SK-N-SH (cell line): ENCODE measurements around the gene PPL. TPM values are rescaled to one million over a fixed set of nuclear protein-coding genes. Genes with fewer than 3 reads are reported as not detected.

Source experiments
- CTCF ChIA-PET: fragments of 300-600, 350-600 bp; formaldehyde crosslinking; extraction: SDS; loops from one replicate; lab custom pipeline; 2021; lab: Yijun Ruan, JAX
- POLR2A ChIA-PET: fragments of 350-600 bp; sonication (Branson Sonifier 250); formaldehyde crosslinking; extraction: SDS; loops from one replicate; lab custom pipeline; 2020; ENCODE audit warnings: antibody characterized with exemption, inconsistent platforms; lab: Yijun Ruan, JAX
- DNase-seq: peaks from one replicate; pipeline ENCODE4 v3.0.0; 2012
- H2AFZ ChIP-seq: fragments of 200-600 bp; sonication (generic); 2 replicates; pipeline ENCODE4 v1.8.1; 2016; ENCODE audit warnings: antibody characterized with exemption, mild to moderate bottlenecking, low read depth
- H3F3A ChIP-seq: fragments of 200-600 bp; sonication (generic); replicated peaks from 2 replicates; pipeline ENCODE3; 2016; ENCODE audit warnings: antibody characterized with exemption, mild to moderate bottlenecking; ENCODE audit not compliant: insufficient read depth
- H3K27ac ChIP-seq, 2 experiments: fragments of 200-500 bp in 1 of 2; fragments of 200-600 bp in 1 of 2; sonication (Bioruptor generic) in 1 of 2; sonication (generic), shearing (Covaris generic) in 1 of 2; 2 replicates each; pipeline versions ENCODE4 v1.5.1 to v1.6.1; 2014 to 2016; ENCODE audit warnings: low read depth in 2 of 2, inconsistent platforms in 1 of 2, low read length in 1 of 2, mild to moderate bottlenecking in 1 of 2, mixed read lengths in 1 of 2
- H3K27me3 ChIP-seq: fragments of 200-600 bp; sonication (generic), shearing (Covaris generic); 2 replicates; pipeline ENCODE4 v1.6.1; 2016; ENCODE audit warnings: mixed run types; ENCODE audit not compliant: insufficient read depth
- H3K36me3 ChIP-seq, 2 experiments: fragments of 200-500 bp in 1 of 2; fragments of 200-600 bp in 1 of 2; sonication (Bioruptor generic) in 1 of 2; sonication (generic) in 1 of 2; replicated peaks in 1 of 2; 2 replicates each; pipeline versions ENCODE3 to v1.5.1; 2014 to 2016; ENCODE audit warnings: low read length in 1 of 2, mild to moderate bottlenecking in 1 of 2; ENCODE audit not compliant: insufficient read depth in 2 of 2, control insufficient read depth in 1 of 2
- H3K4me1 ChIP-seq, 2 experiments: fragments of 200-500 bp in 1 of 2; fragments of 200-600 bp in 1 of 2; sonication (Bioruptor generic) in 1 of 2; sonication (generic), shearing (Covaris generic) in 1 of 2; 2 replicates each; pipeline versions ENCODE4 v1.5.1 to v1.6.1; 2014 to 2016; ENCODE audit warnings: low read depth in 1 of 2, low read length in 1 of 2, mixed run types in 1 of 2; ENCODE audit not compliant: insufficient read depth in 2 of 2, control insufficient read depth in 1 of 2
- H3K4me2 ChIP-seq: fragments of 200-600 bp; sonication (generic), shearing (Covaris generic); 2 replicates; pipeline ENCODE4 v1.6.1; 2017; ENCODE audit warnings: mixed run types
- H3K4me3 ChIP-seq, 2 experiments: fragments of 200-500 bp in 1 of 2; fragments of 200-600 bp in 1 of 2; sonication (Bioruptor generic) in 1 of 2; sonication (generic), shearing (Covaris generic) in 1 of 2; 2 replicates each; pipeline versions ENCODE4 v1.5.1 to v1.8.1; 2014 to 2016; ENCODE audit warnings: low read depth in 2 of 2, inconsistent platforms in 1 of 2, low read length in 1 of 2, mild to moderate bottlenecking in 1 of 2, mixed read lengths in 1 of 2, moderate library complexity in 1 of 2
- H3K79me2 ChIP-seq: fragments of 200-600 bp; sonication (generic); 2 replicates; pipeline ENCODE4 v1.8.1; 2017; ENCODE audit warnings: mild to moderate bottlenecking; ENCODE audit not compliant: insufficient read depth
- H3K9ac ChIP-seq: fragments of 200-600 bp; sonication (generic); 2 replicates; pipeline ENCODE4 v1.6.1; 2017; ENCODE audit warnings: mixed run types
- H3K9me2 ChIP-seq: fragments of 200-600 bp; sonication (generic); 2 replicates; pipeline ENCODE4 v1.6.1; 2017; ENCODE audit warnings: mixed run types
- H3K9me3 ChIP-seq: fragments of 200-600 bp; sonication (generic); 2 replicates; pipeline ENCODE4 v1.6.1; 2017; ENCODE audit warnings: mixed run types, mild to moderate bottlenecking, moderate library complexity
- H4K20me1 ChIP-seq: fragments of 200-600 bp; sonication (generic); 2 replicates; pipeline ENCODE4 v1.6.1; 2017; ENCODE audit warnings: mild to moderate bottlenecking, mixed run types; ENCODE audit not compliant: insufficient read depth
- CHD2 ChIP-seq: fragments of 150-350 bp; IDR thresholded peaks from 2 replicates; pipeline ENCODE4 v1.6.1; 2018; ENCODE audit warnings: low read length; ENCODE audit not compliant: partially characterized antibody
- ELF1 ChIP-seq: IDR thresholded peaks from 2 replicates; pipeline ENCODE4 v1.4.0; 2012
- EP300 ChIP-seq, 2 experiments: IDR thresholded peaks; 2 replicates each; pipeline versions ENCODE4 v1.4.0 to v1.6.1; 2012; ENCODE audit warnings: borderline replicate concordance in 1 of 2, low read depth in 1 of 2, low read length in 1 of 2
- EZH2phosphoT487 ChIP-seq: fragments of 200-600 bp; sonication (generic); IDR thresholded peaks from 2 replicates; pipeline ENCODE4 v1.6.1; 2017; ENCODE audit warnings: low read depth, mixed run types, mild to moderate bottlenecking, antibody characterized with exemption, moderate library complexity, borderline replicate concordance
- FOSL2 ChIP-seq: IDR thresholded peaks from 2 replicates; pipeline ENCODE4 v1.4.0; 2012; ENCODE audit warnings: low read depth, mild to moderate bottlenecking, moderate library complexity, borderline replicate concordance
- FOXM1 ChIP-seq: IDR thresholded peaks from 2 replicates; pipeline ENCODE4 v1.4.0; 2012; ENCODE audit warnings: low read depth, mild to moderate bottlenecking
- GABPA ChIP-seq: IDR thresholded peaks from 2 replicates; pipeline ENCODE4 v1.4.0; 2012; ENCODE audit warnings: low read depth, mild to moderate bottlenecking
- GATA2 ChIP-seq: sonication (generic); formaldehyde crosslinking; IDR thresholded peaks from 2 replicates; pipeline ENCODE4 v1.5.0; 2020; ENCODE audit warnings: mild to moderate bottlenecking, missing genetic modification reagents
- IRF3 ChIP-seq: fragments of 150-350 bp; IDR thresholded peaks from 2 replicates; pipeline ENCODE4 v1.6.1; 2016; ENCODE audit warnings: mild to moderate bottlenecking, low read depth, low read length
- JUND ChIP-seq: IDR thresholded peaks from 2 replicates; pipeline ENCODE4 v1.4.0; 2012
- MEF2A ChIP-seq: IDR thresholded peaks from 2 replicates; pipeline ENCODE4 v1.4.0; 2012; ENCODE audit warnings: low read depth, borderline replicate concordance
- MXI1 ChIP-seq: IDR thresholded peaks from 2 replicates; pipeline ENCODE4 v1.6.1; 2012; ENCODE audit warnings: mild to moderate bottlenecking, low read depth, low read length, improper control_type of control experiment
- NFIC ChIP-seq: IDR thresholded peaks from 2 replicates; pipeline ENCODE4 v1.4.0; 2012; ENCODE audit warnings: borderline replicate concordance
- POLR2AphosphoS5 ChIP-seq: IDR thresholded peaks from 2 replicates; pipeline ENCODE4 v1.6.1; 2012; ENCODE audit warnings: low read depth, low read length
- RAD21 ChIP-seq: IDR thresholded peaks from 2 replicates; pipeline ENCODE4 v1.6.1; 2012; ENCODE audit warnings: mild to moderate bottlenecking, low read length
- RCOR1 ChIP-seq: fragments of 150-350 bp; IDR thresholded peaks from 2 replicates; pipeline ENCODE4 v1.6.1; 2017; ENCODE audit warnings: antibody characterized with exemption, low read length
- REST ChIP-seq: IDR thresholded peaks from 2 replicates; pipeline ENCODE4 v1.6.1; 2012; ENCODE audit warnings: mild to moderate bottlenecking, low read depth, low read length, moderate library complexity
- RFX5 ChIP-seq: IDR thresholded peaks from 2 replicates; pipeline ENCODE4 v1.6.1; 2012; ENCODE audit warnings: mild to moderate bottlenecking, improper control_type of control experiment, low read length
- RXRA ChIP-seq: IDR thresholded peaks from 2 replicates; pipeline ENCODE4 v1.4.0; 2012; ENCODE audit warnings: low read depth, mild to moderate bottlenecking, borderline replicate concordance
- TAF1 ChIP-seq: IDR thresholded peaks from 2 replicates; pipeline ENCODE4 v1.6.1; 2012; ENCODE audit warnings: low read depth, mild to moderate bottlenecking, low read length, moderate library complexity, borderline replicate concordance
- TCF12 ChIP-seq: IDR thresholded peaks from 2 replicates; pipeline ENCODE4 v1.4.0; 2012
- TEAD4 ChIP-seq: IDR thresholded peaks from 2 replicates; pipeline ENCODE4 v1.4.0; 2012; ENCODE audit warnings: mild to moderate bottlenecking, borderline replicate concordance; ENCODE audit not compliant: insufficient read depth
- YY1 ChIP-seq: IDR thresholded peaks from 2 replicates; pipeline ENCODE4 v1.4.0; 2012; ENCODE audit warnings: low read depth, mild to moderate bottlenecking
- WGBS: methylation state at CpG from one replicate; pipeline ENCODE4 v1.1.6; 2017; ENCODE audit warnings: low lambda C conversion rate; 5-methylcytosine and 5-hydroxymethylcytosine counted together
- polyA plus RNA-seq, 3 experiments: library from polyadenylated mRNA; depleted of rRNA; stranded (reverse); fragments of >200 nt; gene quantifications; 2 replicates each; pipeline ENCODE4 v1.2.3, GENCODE V29; 2012
- TF ChIP-seq, protein P1 (sequence below): IDR thresholded peaks from 2 replicates; pipeline ENCODE4 v1.4.0; 2012; ENCODE audit warnings: low read depth
- TF ChIP-seq, protein P2 (sequence below): fragments of 150-350 bp; IDR thresholded peaks from 2 replicates; pipeline ENCODE4 v1.6.1; 2017; ENCODE audit warnings: antibody characterized with exemption, low read length, low read depth, borderline replicate concordance
- TF ChIP-seq, protein P3 (sequence below): fragments of 200-600 bp; sonication (generic); IDR thresholded peaks from 2 replicates; pipeline ENCODE4 v1.6.1; 2017; ENCODE audit warnings: antibody characterized with exemption, mild to moderate bottlenecking, moderate library complexity

The PPL gene
- polyA plus RNA-seq, 1 of the 3 experiments (the other 2 are of a cell fraction): 24.6 TPM

DNA sequence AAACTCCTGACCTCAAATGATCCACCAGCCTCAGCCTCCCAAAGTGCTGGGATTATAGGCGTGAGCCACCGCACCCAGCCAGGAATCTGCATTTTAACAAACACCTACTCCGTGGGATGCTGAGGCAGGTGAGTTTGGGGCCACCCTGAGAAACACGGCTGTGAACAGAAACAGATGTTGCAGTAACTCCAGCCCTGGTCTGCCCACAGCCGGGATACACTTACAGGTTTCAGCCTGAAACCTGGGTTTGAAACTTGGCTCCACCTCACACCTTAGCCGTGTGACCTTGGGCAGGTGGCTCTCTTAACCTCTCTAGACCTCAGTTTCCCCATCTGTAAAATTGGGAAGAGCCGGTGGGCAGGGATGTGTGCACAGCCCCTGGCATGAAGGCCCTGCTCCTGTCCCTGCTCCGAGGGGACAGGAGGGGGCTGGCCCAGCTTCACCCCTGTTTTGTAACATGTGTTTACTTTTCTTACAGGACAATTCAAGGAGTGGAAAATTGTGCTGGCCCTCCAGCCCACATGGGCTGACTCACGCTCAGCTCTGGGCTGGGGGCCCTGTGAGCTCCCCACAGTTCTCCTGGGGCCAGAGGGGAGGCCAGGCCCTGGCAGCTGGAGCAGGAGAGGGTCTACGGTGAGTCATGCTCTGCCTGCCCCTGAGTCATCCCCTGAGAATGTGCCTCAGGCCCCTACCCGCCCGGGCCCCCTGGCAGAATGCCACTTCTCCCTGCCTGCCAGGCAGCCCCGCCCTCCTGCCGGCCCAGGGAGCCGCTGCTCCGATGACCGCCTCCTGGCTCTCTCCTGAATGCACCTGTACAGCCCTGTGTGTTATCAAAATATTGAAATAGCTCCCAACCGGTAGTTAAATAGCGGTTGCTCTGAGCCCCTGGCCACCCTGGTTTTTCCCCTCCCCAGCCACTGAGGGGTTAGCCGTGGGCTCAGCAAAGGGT is 7.7 kb upstream of the PPL start:
- H3K79me2 ChIP-seq: no peaks in the 10 kb centered on the region
- ChIA-PET POLR2A (no interaction called here), CTCF (no interaction called here)
- peak overlapping the region; percentile 56; the same call in 1 of the 2 replicates for H3K9ac ChIP-seq
- H3F3A ChIP-seq: peaks cover 27% of the 10 kb centered on the region
- H3K4me2 ChIP-seq: peak overlapping the region; percentile 60
- H3K27me3 ChIP-seq: no peaks in the 10 kb centered on the region
- peak overlapping the region in 1 of 2 experiments; percentile 19; a peak in 1 of 4 replicates for H3K4me3 ChIP-seq
- no peaks in the 10 kb centered on the region for H3K9me3 ChIP-seq
- H3K9me2 ChIP-seq: no peaks in the 10 kb centered on the region
- DNase-seq: peak; percentile 64
- no peaks in the 10 kb centered on the region for H3K36me3 ChIP-seq
- WGBS: 36% methylated on average over 12 of the region's 20 CpGs
- peak overlapping the region; percentile 41 to 96; a peak in 3 of 4 replicates for H3K27ac ChIP-seq
- peaks cover 6 to 37% of the 10 kb centered on the region in 2 experiments; a peak in 3 of 4 replicates for H3K4me1 ChIP-seq
- H4K20me1 ChIP-seq: no peaks in the 10 kb centered on the region
- no peak overlapping the region for H2AFZ ChIP-seq
- TF ChIP-seq TCF12 (peak; percentile 94), CHD2 (no peak), JUND (peak; percentile 99), TAF1 (no peak), FOSL2 (peak; percentile 100), MEF2A (peak; percentile 50; the same call in 1 of the 2 replicates), ELF1 (no peak), TEAD4 (peak; percentile 97), GATA2 (no peak), RCOR1 (no peak), GABPA (no peak), YY1 (no peak), EZH2phosphoT487 (no peak), EP300 (IDR thresholded peaks at IDR 0.05; ENCODE audit: borderline replicate concordance in 1 of 2, low read depth in 1 of 2, low read length in 1 of 2) (peak; percentile 9 to 97; a peak in 2 of 4 replicates), RFX5 (no peak), IRF3 (no peak), RAD21 (no peak), RXRA (peak; percentile 94), FOXM1 (peak; percentile 59; the same call in 1 of the 2 replicates), REST (no peak), MXI1 (no peak), NFIC (peak; percentile 99), POLR2AphosphoS5 (peak; percentile 73; the same call in 1 of the 2 replicates)
- TF ChIP-seq, protein P1, sequence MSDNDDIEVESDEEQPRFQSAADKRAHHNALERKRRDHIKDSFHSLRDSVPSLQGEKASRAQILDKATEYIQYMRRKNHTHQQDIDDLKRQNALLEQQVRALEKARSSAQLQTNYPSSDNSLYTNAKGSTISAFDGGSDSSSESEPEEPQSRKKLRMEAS: peak; percentile 88
- TF ChIP-seq, protein P2, sequence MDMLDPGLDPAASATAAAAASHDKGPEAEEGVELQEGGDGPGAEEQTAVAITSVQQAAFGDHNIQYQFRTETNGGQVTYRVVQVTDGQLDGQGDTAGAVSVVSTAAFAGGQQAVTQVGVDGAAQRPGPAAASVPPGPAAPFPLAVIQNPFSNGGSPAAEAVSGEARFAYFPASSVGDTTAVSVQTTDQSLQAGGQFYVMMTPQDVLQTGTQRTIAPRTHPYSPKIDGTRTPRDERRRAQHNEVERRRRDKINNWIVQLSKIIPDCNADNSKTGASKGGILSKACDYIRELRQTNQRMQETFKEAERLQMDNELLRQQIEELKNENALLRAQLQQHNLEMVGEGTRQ: no peak
- TF ChIP-seq, protein P3, sequence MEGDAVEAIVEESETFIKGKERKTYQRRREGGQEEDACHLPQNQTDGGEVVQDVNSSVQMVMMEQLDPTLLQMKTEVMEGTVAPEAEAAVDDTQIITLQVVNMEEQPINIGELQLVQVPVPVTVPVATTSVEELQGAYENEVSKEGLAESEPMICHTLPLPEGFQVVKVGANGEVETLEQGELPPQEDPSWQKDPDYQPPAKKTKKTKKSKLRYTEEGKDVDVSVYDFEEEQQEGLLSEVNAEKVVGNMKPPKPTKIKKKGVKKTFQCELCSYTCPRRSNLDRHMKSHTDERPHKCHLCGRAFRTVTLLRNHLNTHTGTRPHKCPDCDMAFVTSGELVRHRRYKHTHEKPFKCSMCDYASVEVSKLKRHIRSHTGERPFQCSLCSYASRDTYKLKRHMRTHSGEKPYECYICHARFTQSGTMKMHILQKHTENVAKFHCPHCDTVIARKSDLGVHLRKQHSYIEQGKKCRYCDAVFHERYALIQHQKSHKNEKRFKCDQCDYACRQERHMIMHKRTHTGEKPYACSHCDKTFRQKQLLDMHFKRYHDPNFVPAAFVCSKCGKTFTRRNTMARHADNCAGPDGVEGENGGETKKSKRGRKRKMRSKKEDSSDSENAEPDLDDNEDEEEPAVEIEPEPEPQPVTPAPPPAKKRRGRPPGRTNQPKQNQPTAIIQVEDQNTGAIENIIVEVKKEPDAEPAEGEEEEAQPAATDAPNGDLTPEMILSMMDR: no peak
